GM21576 (cell line): ENCODE data around the gene NRG2.
A peak's percentile ranks its signal among the peaks of the same experiment; 100 is the strongest.

Experiments
- ATAC-seq: cut with Tn5 transposase; IDR thresholded peaks from one replicate; pipeline ENCODE4 v1.9.1; 2021; ENCODE audit warnings: mild to moderate bottlenecking, moderate library complexity; ENCODE audit not compliant: unreplicated experiment

NRG2 gene

GRCh38 chr5:139975306-139975705 lies 67.8 kb downstream of the NRG2 start:
- ATAC-seq = no peak

GRCh38 chr5:139974661-139975060 lies 68.4 kb downstream of the NRG2 start:
- ATAC-seq = no peak

- ATAC-seq = no peak
Observed at GRCh38 chr5:139971202-139971725, 71.8 kb downstream of the NRG2 start.

GRCh38 chr5:139969318-139969717 lies 73.8 kb downstream of the NRG2 start:
- ATAC-seq = no peak

GRCh38 chr5:139968547-139969261 lies 74.4 kb downstream of the NRG2 start:
- ATAC-seq = peak; percentile 94

GRCh38 chr5:139967353-139967752 lies 75.7 kb downstream of the NRG2 start:
- no peak for ATAC-seq

- no peak for ATAC-seq
Observed at GRCh38 chr5:139966856-139967255, 76.2 kb downstream of the NRG2 start.

- no peak for ATAC-seq
Observed at GRCh38 chr5:139964994-139965565, 78.0 kb downstream of the NRG2 start.

- ATAC-seq = no peak
Observed at GRCh38 chr5:139964266-139964993, 78.7 kb downstream of the NRG2 start.

GRCh38 chr5:139962445-139962844 lies 80.7 kb downstream of the NRG2 start:
- ATAC-seq = no peak

GRCh38 chr5:139961435-139962157 lies 81.5 kb downstream of the NRG2 start:
- no peak for ATAC-seq

GRCh38 chr5:139960723-139961383 lies 82.2 kb downstream of the NRG2 start:
- ATAC-seq = peak; percentile 60

- no peak for ATAC-seq
Observed at GRCh38 chr5:139958432-139959148, 84.5 kb downstream of the NRG2 start.

GRCh38 chr5:139956342-139956741 lies 86.8 kb downstream of the NRG2 start:
- ATAC-seq = no peak

- ATAC-seq = no peak
Observed at GRCh38 chr5:139955616-139956273, 87.4 kb downstream of the NRG2 start.

GRCh38 chr5:139955053-139955605 lies 88.0 kb downstream of the NRG2 start:
- peak; percentile 56 for ATAC-seq

- no peak for ATAC-seq
Observed at GRCh38 chr5:139954462-139954861, 88.6 kb downstream of the NRG2 start.

- ATAC-seq = no peak
Observed at GRCh38 chr5:139954022-139954421, 89.1 kb downstream of the NRG2 start.

GRCh38 chr5:139952574-139952973 lies 90.5 kb downstream of the NRG2 start:
- ATAC-seq = no peak
